ENCODE measurements around the gene SNX15. TPM values are rescaled to one million over a fixed set of nuclear protein-coding genes. Genes with fewer than 3 reads are reported as not detected.
A peak's percentile ranks its signal among the peaks of the same experiment; 100 is the strongest.

SNX15 gene
- total and polyA plus RNA-seq, 4 donors = 19.9 to 26.2 (median 23.9) TPM

DNA sequence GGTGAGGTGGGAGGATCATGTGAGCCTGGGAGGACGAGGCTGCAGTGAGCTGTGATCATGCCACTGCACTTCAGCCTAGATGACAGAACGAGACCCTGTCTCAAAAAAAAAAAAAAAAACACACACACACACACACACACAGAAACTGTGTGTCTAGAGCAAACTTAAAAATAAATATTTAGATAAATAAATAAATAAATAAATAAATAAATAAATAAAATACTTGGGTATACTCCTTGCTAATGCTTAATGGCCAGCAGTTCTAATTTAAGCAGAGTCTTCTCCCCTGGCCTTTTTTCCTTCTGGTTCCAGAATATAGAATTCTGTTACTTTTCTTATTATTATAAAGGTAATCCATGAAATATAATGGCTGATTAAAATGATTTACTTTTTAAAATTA lies 18.4 kb upstream of the SNX15 start:
- H3K9me3 ChIP-seq (ENCODE audit: control insufficient read depth, low read length) = no peaks in the 10 kb centered on the region
- no peaks in the 10 kb centered on the region for H3K4me1 ChIP-seq (ENCODE audit: control insufficient read depth in 1 of 2, insufficient read depth in 2 of 2, low read length in 2 of 2)
- no peak overlapping the region for H3K4me3 ChIP-seq (ENCODE audit: low read length in 2 of 2)
- H3K27ac ChIP-seq (ENCODE audit: low read depth in 1 of 2, low read length in 2 of 2) = no peak overlapping the region
- intact Hi-C loops (cut with DNase I) = no loop called here
- DNase-seq = no peak
- 87 to 97% methylated on average over 2 of the region's 2 CpGs for WGBS, 2 donors
- no peak for ATAC-seq (ENCODE audit: low FRiP score)
- no peaks in the 10 kb centered on the region for H3K36me3 ChIP-seq (ENCODE audit: control insufficient read depth in 1 of 2, insufficient read depth in 2 of 2, low read length in 1 of 2)
- no peaks in the 10 kb centered on the region for H3K27me3 ChIP-seq (ENCODE audit: control insufficient read depth in 1 of 2, insufficient read depth in 2 of 2, low read length in 1 of 2)

DNA sequence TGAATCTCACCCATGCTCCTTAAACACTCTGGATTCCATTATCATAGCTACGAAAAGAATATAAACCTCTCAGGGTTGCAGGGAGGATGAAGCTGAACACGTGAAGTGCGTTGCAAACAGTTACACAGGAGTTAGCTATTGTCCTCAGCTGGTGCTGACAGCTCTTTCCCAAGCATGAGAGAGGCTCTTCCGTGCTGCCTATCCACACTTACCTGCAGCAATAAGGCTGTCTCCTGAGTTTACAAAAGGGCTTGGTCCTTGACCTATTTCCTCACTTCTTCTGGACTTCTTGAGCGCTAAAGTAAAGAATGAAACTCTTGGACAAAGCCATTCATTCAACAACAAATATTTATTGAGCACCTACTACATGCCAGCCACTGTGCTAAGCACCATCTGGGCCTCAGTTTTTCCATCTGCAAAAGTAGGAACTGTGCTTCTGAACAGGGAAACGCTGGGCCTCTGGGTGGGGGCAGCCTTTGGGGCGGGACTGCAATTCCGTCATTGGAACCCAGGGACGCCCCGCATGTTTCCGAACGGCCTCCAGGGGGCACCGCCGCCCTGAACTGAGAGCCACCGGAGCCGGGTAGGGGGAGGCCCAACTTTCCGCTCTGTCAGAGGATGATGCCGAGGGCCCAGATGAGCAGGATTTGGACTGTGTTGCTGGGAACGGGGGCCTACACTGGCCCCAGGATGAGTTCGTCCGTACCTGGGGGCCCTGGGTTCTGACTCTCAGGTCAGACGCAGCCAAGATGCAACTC lies 13.9 kb upstream of the SNX15 start:
- H3K9me3 ChIP-seq (ENCODE audit: control insufficient read depth, low read length) = no peaks in the 10 kb centered on the region
- WGBS, 2 donors = 14 to 15% methylated on average over 22 of the region's 22 CpGs
- ATAC-seq (ENCODE audit: low FRiP score) (peak; percentile 96), DNase-seq (peak; percentile 96 to 97)
- no peaks in the 10 kb centered on the region for H3K36me3 ChIP-seq (ENCODE audit: control insufficient read depth in 1 of 2, insufficient read depth in 2 of 2, low read length in 1 of 2)
- H3K4me3 ChIP-seq (ENCODE audit: low read length in 2 of 2) = peak overlapping the region; percentile 62 to 88
- H3K27ac ChIP-seq (ENCODE audit: low read depth in 1 of 2, low read length in 2 of 2) = peak overlapping the region; percentile 94 to 97
- H3K4me1 ChIP-seq (ENCODE audit: control insufficient read depth in 1 of 2, insufficient read depth in 2 of 2, low read length in 2 of 2) = no peaks in the 10 kb centered on the region
- no peaks in the 10 kb centered on the region for H3K27me3 ChIP-seq (ENCODE audit: control insufficient read depth in 1 of 2, insufficient read depth in 2 of 2, low read length in 1 of 2)
- intact Hi-C loops (cut with DNase I) = loop anchor here in 1 of 2 donors (5.0 kb wide), 1 partner anchor 104 kb away; the partner anchor contains the start of gene ZNHIT2

DNA sequence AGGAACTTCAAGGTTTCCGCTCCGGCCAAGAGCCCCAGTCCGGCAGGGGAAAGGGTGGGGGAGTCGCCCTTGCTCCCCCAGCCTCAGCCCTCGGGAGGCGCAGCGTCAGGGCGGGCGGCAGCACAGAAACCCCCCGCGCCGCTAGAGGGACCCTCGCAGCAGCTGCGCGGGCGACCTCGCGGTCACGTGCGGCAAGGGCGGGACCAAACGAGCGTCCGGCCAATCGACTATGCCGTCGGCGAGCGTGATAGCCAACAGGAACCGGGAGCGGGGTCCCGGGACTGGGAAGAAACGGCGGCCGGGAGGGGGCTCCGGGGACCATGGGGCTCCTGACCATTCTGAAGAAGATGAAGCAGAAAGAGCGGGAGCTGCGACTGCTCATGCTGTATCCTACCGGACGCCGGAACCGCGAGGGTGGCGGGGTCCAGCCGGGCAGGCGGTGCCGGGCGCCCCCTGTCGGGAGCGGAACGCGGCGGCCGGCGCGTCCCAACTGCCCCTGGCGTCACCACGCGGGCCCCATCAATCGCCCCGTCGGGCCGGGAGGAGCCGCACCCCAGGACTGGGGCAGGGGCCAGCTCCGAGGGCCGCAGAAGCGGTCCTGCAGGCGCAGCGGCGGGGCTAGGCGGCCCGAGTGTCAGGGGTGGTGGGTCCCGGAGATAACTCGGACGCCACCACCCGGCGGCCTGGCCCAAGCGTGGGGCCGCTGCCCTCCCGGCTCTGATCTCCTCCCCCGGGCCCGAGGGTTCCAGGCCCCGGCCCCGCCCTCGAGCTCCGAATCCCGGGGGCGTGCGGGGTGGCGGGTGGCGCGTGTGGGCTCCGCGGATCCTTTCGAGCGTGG lies 13.1 kb upstream of the SNX15 start, which contains the start of gene ARL2:
ARL2 (plus strand) TSS at position 273 of the 838 bp plus-strand sequence; CDS start at position 321, 48 bp downstream.
- Histone ChIP-seq H3K9me3 (ENCODE audit: control insufficient read depth, low read length) (no peaks in the 10 kb centered on the region), H3K27ac (ENCODE audit: low read depth in 1 of 2, low read length in 2 of 2) (peak within 1 kb of the TSS; percentile 94 to 97), H3K4me3 (ENCODE audit: low read length in 2 of 2) (peak within 1 kb of the TSS; percentile 62 to 88), H3K27me3 (ENCODE audit: control insufficient read depth in 1 of 2, insufficient read depth in 2 of 2, low read length in 1 of 2) (no peaks in the 10 kb centered on the region), H3K36me3 (ENCODE audit: control insufficient read depth in 1 of 2, insufficient read depth in 2 of 2, low read length in 1 of 2) (no peaks in the 10 kb centered on the region), H3K4me1 (ENCODE audit: control insufficient read depth in 1 of 2, insufficient read depth in 2 of 2, low read length in 2 of 2) (no peaks in the 10 kb centered on the region)
- WGBS, 2 donors = 0% methylated on average over 68 to 96 of the region's 96 CpGs
- intact Hi-C loops (cut with DNase I) = loop anchor here (2.0 to 5.0 kb wide), 2 partner anchors 103 kb away; partner anchors contain the start of gene ZNHIT2 (in 2 of the 2)
- ATAC-seq (ENCODE audit: low FRiP score) (peak; percentile 95), DNase-seq (peak; percentile 95 to 96)

DNA sequence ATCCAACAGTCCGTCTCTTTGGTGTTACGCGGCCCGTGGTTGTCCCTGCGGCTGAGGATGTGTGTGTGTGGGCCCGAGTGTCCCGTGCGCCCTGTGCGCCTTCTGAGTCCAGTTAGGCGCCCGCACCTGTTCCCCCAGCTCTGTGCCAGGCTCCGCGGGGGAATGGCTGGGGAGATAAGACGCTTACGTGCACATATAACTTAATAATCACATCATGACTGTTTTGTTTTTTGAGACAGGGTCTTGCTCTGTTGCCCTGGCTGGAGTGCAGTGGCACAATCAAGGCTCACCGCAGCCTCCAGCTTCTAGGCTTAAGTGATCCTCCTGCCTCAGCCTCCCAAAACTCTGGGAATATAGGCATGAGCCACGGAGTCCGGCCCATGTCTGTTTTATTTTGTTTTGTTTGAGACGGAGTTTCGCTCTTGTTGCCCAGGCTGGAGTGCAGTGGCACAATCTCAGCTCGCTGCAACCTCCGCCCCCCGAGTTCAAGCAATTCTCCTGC lies 12.5 kb upstream of the SNX15 start:
- intact Hi-C loops (cut with DNase I) = loop anchor here (2.0 to 5.0 kb wide), 2 partner anchors 102 to 103 kb away; partner anchors contain the start of gene ZNHIT2 (in 2 of the 2)
- no peaks in the 10 kb centered on the region for H3K27me3 ChIP-seq (ENCODE audit: control insufficient read depth in 1 of 2, insufficient read depth in 2 of 2, low read length in 1 of 2)
- peak overlapping the region; percentile 3 to 88 for H3K4me3 ChIP-seq (ENCODE audit: low read length in 2 of 2)
- peak; percentile 23 for ATAC-seq (ENCODE audit: low FRiP score)
- H3K36me3 ChIP-seq (ENCODE audit: control insufficient read depth in 1 of 2, insufficient read depth in 2 of 2, low read length in 1 of 2) = no peaks in the 10 kb centered on the region
- 28 to 30% methylated on average over 23 of the region's 23 CpGs for WGBS, 2 donors
- no peak for DNase-seq
- H3K27ac ChIP-seq (ENCODE audit: low read depth in 1 of 2, low read length in 2 of 2) = peak overlapping the region in 1 of 2 donors; percentile 94
- H3K9me3 ChIP-seq (ENCODE audit: control insufficient read depth, low read length) = no peaks in the 10 kb centered on the region
- H3K4me1 ChIP-seq (ENCODE audit: control insufficient read depth in 1 of 2, insufficient read depth in 2 of 2, low read length in 2 of 2) = no peaks in the 10 kb centered on the region

DNA sequence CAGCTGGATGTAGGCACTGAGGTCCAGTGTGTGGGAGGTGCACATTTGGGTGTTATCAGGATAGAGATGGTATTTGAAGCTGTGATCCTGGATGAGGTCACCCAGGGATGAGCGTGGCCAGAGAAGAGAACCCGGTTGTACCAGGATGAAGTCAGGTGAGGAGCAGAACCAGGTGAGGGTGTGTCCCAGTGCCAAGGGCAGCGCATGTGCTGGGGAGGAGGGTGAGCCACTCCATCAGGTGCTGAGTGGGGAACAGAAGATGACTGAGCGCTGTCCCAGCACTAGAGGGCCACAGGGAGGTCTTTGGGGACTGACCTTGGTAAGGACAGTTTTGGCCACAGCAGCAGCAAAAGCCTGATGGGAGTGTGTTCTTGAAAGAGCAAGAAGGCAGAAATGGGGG lies 10.5 kb upstream of the SNX15 start:
- no peak for DNase-seq
- Histone ChIP-seq H3K27me3 (ENCODE audit: control insufficient read depth in 1 of 2, insufficient read depth in 2 of 2, low read length in 1 of 2) (no peaks in the 10 kb centered on the region), H3K27ac (ENCODE audit: low read depth in 1 of 2, low read length in 2 of 2) (no peak overlapping the region), H3K4me1 (ENCODE audit: control insufficient read depth in 1 of 2, insufficient read depth in 2 of 2, low read length in 2 of 2) (no peaks in the 10 kb centered on the region), H3K36me3 (ENCODE audit: control insufficient read depth in 1 of 2, insufficient read depth in 2 of 2, low read length in 1 of 2) (no peaks in the 10 kb centered on the region), H3K9me3 (ENCODE audit: control insufficient read depth, low read length) (no peaks in the 10 kb centered on the region), H3K4me3 (ENCODE audit: low read length in 2 of 2) (no peak overlapping the region)
- WGBS, 2 donors = 92 to 93% methylated on average over 4 of the region's 4 CpGs
- intact Hi-C loops (cut with DNase I) = no loop called here
- ATAC-seq (ENCODE audit: low FRiP score) = no peak

DNA sequence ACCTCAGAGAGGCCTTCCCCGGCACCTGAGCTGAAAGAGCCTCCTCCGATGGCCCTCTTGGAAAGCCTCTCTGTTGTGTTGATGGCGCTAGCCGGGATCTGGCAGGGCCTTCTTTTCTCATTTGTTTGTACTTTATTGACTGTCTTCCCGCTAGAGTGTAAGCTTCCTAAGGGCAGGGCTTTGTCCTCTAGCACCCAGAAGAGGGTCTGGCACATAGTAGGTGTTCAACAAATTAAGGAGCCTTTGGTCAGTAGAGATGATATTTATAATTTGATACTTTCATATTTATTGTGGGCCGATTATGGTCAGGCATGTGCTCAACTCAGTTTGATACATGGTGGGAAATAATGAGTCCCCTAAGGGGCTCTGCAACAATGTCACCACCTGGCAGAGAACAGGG lies 9.3 kb upstream of the SNX15 start:
- Histone ChIP-seq H3K9me3 (ENCODE audit: control insufficient read depth, low read length) (no peaks in the 10 kb centered on the region), H3K27ac (ENCODE audit: low read depth in 1 of 2, low read length in 2 of 2) (no peak overlapping the region), H3K4me3 (ENCODE audit: low read length in 2 of 2) (no peak overlapping the region), H3K36me3 (ENCODE audit: control insufficient read depth in 1 of 2, insufficient read depth in 2 of 2, low read length in 1 of 2) (no peaks in the 10 kb centered on the region), H3K4me1 (ENCODE audit: control insufficient read depth in 1 of 2, insufficient read depth in 2 of 2, low read length in 2 of 2) (no peaks in the 10 kb centered on the region), H3K27me3 (ENCODE audit: control insufficient read depth in 1 of 2, insufficient read depth in 2 of 2, low read length in 1 of 2) (no peaks in the 10 kb centered on the region)
- intact Hi-C loops (cut with DNase I) = no loop called here
- whole genome bisulfite sequencing, 2 donors = 95 to 98% methylated on average over 6 of the region's 6 CpGs
- ATAC-seq (ENCODE audit: low FRiP score) (no peak), DNase-seq (no peak)

DNA sequence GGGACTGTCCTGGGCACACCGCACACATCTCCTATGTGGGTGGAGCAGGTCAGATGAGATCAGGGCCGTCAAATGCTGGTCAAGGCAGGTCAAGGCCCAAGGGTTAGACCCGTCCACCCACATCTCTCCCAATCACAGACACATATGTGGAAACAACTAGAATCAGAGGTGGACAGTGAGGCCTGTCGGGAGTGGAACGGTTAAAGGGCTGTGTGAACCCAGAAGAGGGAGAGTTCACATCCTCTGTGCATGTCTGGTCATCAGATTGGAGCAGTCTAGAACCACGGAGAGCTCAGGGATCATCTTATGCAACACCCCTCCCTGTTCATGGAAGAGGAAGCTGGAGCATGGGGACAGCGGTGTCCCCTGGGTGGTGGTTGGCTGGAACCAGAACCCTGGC lies 7.4 kb upstream of the SNX15 start:
- Histone ChIP-seq H3K9me3 (ENCODE audit: control insufficient read depth, low read length) (no peaks in the 10 kb centered on the region), H3K4me1 (ENCODE audit: control insufficient read depth in 1 of 2, insufficient read depth in 2 of 2, low read length in 2 of 2) (no peaks in the 10 kb centered on the region), H3K4me3 (ENCODE audit: low read length in 2 of 2) (no peak overlapping the region), H3K36me3 (ENCODE audit: control insufficient read depth in 1 of 2, insufficient read depth in 2 of 2, low read length in 1 of 2) (no peaks in the 10 kb centered on the region), H3K27ac (ENCODE audit: low read depth in 1 of 2, low read length in 2 of 2) (no peak overlapping the region), H3K27me3 (ENCODE audit: control insufficient read depth in 1 of 2, insufficient read depth in 2 of 2, low read length in 1 of 2) (no peaks in the 10 kb centered on the region)
- DNase-seq (no peak), ATAC-seq (ENCODE audit: low FRiP score) (no peak)
- WGBS, 2 donors = 89 to 90% methylated on average over 7 of the region's 7 CpGs
- intact Hi-C loops (cut with DNase I) = loop anchor here in 1 of 2 donors (10.0 kb wide), 1 partner anchor 65 kb away; the partner anchor contains the start of genes CDCA5 and ZFPL1

DNA sequence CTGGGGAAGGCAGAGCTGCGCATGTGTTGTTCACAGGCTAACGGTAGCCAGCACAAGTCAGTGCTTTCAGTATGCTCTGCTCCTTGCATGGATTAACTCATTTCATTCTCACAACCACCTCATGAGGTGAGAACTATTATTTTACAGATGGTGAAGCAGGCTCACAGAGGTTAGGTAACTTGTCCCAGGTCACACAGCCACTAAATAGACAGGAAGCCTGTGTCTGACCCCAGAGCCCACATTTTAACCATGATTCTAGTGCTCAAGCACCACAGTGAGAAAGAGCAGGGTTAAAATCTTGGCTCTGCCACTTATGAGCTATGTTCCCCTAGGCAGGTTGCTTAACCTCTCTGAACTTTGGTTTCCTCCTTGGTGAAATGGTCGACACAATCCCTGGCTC lies 6.2 kb upstream of the SNX15 start:
- intact Hi-C loops (cut with DNase I) = loop anchor here in 1 of 2 donors (10.0 kb wide), 1 partner anchor 64 kb away; the partner anchor contains the start of genes CDCA5 and ZFPL1
- 87% methylated on average over 3 of the region's 3 CpGs for WGBS, 2 donors
- ATAC-seq (ENCODE audit: low FRiP score) (no peak), DNase-seq (no peak)
- Histone ChIP-seq H3K27me3 (ENCODE audit: control insufficient read depth in 1 of 2, insufficient read depth in 2 of 2, low read length in 1 of 2) (no peaks in the 10 kb centered on the region), H3K4me3 (ENCODE audit: low read length in 2 of 2) (no peak overlapping the region), H3K27ac (ENCODE audit: low read depth in 1 of 2, low read length in 2 of 2) (no peak overlapping the region), H3K4me1 (ENCODE audit: control insufficient read depth in 1 of 2, insufficient read depth in 2 of 2, low read length in 2 of 2) (no peaks in the 10 kb centered on the region), H3K36me3 (ENCODE audit: control insufficient read depth in 1 of 2, insufficient read depth in 2 of 2, low read length in 1 of 2) (no peaks in the 10 kb centered on the region), H3K9me3 (ENCODE audit: control insufficient read depth, low read length) (no peaks in the 10 kb centered on the region)

Data from aorta (tissue), 5 donors.